Raji (cell line): ENCODE measurements around the gene IMMP2L.

Experiments
- POLR2A ChIP-seq: IDR thresholded peaks from 2 replicates; pipeline ENCODE4 v1.6.1; 2011; ENCODE audit warnings: low read depth, low read length, control low read depth; ENCODE audit not compliant: insufficient read depth

The IMMP2L gene

GRCh38 chr7:110827287-110827855, 734.9 kb downstream of the IMMP2L start:
- TF ChIP-seq POLR2A: no peak

DNA sequence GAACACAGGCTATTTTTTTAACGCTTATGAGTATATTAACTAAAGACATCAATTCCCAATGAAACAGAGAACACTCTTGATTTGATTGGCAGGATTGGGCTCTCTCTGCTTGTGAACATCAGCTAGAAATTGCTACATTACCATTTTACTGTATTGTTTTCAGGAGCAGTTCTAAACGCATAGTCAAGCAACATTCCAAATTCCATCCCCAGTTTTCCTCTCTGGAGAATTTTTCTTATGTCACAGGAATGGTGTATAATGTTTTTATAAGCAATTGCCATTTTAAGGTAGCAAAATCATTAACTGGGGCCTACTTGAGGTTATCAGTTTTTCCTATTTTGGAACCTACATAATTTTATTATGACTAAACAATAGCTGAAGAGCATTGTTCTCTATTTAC, 748.3 kb downstream of the IMMP2L start:
- no peak for TF ChIP-seq POLR2A

DNA sequence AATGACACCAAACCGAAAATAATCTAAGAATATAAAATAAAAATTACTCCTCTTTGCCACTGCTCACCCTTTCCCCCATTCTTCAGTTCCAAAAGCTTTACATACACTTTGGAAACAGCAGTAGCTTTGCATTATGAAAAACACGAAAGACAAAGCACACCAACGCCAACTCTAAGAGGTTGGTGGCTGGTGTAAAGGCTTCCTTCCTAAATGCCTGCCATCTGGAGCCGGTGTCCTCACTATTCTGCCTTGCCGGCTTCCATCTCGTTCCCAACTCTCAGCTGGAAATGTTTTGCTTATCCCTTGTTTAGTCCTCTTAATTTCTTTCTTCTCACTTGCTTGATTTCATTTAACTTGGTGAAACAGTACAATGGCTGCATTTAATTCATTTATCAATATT, 752.5 kb downstream of the IMMP2L start:
- TF ChIP-seq POLR2A: no peak

DNA sequence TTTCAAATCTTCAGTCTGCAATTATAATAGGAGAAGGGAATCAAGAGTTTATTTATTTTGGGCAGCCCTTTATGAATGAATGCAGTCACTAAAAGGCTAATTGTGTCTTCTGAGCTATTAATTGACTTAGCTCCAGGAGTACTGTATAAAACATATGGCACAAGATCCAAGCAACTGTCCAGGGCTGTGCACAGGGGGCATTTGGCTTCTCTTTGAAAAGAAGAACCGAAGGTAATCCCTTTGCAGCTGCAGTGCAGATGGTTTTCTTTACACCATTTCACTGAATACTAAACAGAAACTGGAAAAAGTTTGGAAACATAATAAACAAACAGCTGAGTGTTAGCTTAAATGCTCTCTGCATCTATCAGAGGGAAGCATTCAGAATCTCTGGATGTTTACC, 753.9 kb downstream of the IMMP2L start:
- TF ChIP-seq POLR2A: no peak

- TF ChIP-seq POLR2A: no peak
Measured at GRCh38 chr7:110804501-110804900, 757.8 kb downstream of the IMMP2L start.

GRCh38 chr7:110803602-110804143, 758.6 kb downstream of the IMMP2L start:
- TF ChIP-seq POLR2A: no peak

DNA sequence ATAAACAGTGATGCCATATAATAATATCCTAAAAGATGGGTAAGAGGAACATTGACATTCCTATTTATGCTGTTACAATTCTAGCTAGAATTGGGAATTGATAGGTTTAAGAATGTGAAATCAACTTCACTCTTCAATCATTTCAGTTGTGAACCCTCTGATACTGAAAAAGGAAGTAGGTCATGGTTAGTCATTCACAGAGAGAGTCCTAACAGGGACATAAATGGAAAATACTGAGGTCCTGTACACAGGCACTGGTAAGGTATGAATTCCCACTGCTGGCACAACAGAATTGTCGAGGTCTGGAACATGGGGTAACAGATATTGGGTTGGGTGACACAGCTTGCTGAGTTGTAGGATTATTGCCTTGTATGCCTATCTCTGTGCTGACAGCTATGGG, 760.8 kb downstream of the IMMP2L start:
- TF ChIP-seq POLR2A: no peak

GRCh38 chr7:110800984-110801383, 761.3 kb downstream of the IMMP2L start:
- TF ChIP-seq POLR2A: no peak

GRCh38 chr7:110797656-110798055, 764.6 kb downstream of the IMMP2L start:
- TF ChIP-seq POLR2A: no peak

- no peak for TF ChIP-seq POLR2A
Measured at GRCh38 chr7:110790992-110791391, 771.3 kb downstream of the IMMP2L start.

- no peak for TF ChIP-seq POLR2A
Measured at GRCh38 chr7:110786328-110786965, 775.8 kb downstream of the IMMP2L start.

GRCh38 chr7:110784749-110785148, 777.5 kb downstream of the IMMP2L start:
- TF ChIP-seq POLR2A: no peak

DNA sequence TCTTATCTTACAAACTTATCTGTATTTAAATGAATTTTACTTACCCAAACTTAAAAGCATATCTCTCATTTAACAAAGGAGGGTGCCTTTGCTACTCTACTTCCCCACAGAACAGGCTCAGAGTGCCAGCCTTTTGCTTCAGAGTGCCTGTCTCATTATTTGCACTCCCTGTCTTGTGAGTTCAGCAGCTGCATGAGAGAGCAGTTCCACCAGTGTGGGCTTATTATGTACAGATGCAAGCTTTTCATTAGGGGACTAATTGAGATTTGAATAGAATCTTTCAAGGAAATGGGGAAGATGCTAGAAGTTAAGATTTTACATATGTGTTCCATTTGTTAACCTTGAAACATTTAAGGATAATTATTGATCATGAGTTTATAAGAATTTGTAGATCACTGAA, 781.6 kb downstream of the IMMP2L start:
- no peak for TF ChIP-seq POLR2A

DNA sequence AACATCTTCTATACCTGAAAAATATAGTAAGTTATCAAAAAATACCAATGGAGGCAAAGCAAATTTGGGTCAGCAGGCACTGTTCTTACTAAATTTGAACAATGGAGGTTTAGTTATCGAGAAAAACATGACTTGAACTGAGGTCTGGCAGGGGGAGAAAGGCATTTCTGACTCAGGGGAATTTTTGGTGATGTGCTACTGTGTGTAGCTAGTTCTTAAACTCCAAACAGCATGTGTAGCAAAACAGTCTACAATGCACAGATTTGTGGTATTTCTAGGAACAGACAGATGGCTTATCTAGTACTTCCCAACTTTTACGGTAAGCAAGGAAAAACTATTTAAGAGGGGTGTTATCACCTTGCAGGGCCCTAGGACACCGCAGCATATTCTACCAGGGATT, 783.0 kb downstream of the IMMP2L start:
- TF ChIP-seq POLR2A: no peak

- TF ChIP-seq POLR2A: no peak
Measured at GRCh38 chr7:110775046-110775445, 787.2 kb downstream of the IMMP2L start.

- TF ChIP-seq POLR2A: no peak
Measured at GRCh38 chr7:110774071-110774470, 788.2 kb downstream of the IMMP2L start.

DNA sequence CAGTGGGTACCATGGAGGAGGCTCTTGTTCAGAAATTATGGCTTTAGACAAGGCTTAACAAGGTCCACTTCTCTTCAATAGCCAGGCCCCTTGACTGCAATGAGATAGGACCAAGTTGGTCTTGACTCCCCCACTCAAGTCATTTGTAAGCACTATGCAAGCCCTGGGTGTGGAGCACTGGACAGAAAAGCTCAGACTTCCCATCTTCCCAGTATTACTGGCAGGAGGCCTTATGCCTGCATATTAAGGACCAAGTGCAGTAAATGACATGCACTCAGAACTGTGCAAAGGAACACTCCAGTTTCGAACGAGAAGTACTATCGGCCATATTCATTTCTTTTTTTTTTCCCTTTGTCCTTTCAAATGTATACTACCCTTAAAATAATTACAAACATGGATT, 789.7 kb downstream of the IMMP2L start:
- TF ChIP-seq POLR2A: no peak

- TF ChIP-seq POLR2A: no peak
Measured at GRCh38 chr7:110771717-110772116, 790.6 kb downstream of the IMMP2L start.
